Kidney (tissue), 14 donors: ENCODE measurements around the gene SORCS2. TPM values are rescaled to one million over a fixed set of nuclear protein-coding genes. Genes with fewer than 3 reads are reported as not detected.

Experiments
- DNase-seq, 5 donors: peaks; one replicate each; pipeline ENCODE4 v3.0.0-alpha.2; 2013 to 2020
- FAIRE-seq: peaks from 2 replicates; lab custom pipeline; 2012; peaks lifted over from hg19 to GRCh38; lab: Jason Lieb, UNC
- H3K27ac ChIP-seq, 2 donors: one replicate each; pipeline ENCODE4 v1.7.0; 2013; ENCODE audit warnings: low read depth in 2 of 2, low read length in 2 of 2, inconsistent platforms in 1 of 2
- H3K27me3 ChIP-seq: one replicate; pipeline ENCODE4 v1.7.1; 2013; ENCODE audit warnings: low read length, inconsistent platforms; ENCODE audit not compliant: control insufficient read depth, insufficient read depth
- H3K36me3 ChIP-seq, 3 donors: one replicate each; pipeline versions ENCODE4 v1.7.0 to v1.7.1; 2013; ENCODE audit warnings: low read length in 3 of 3, control low read depth in 1 of 3, inconsistent platforms in 1 of 3; ENCODE audit not compliant: insufficient read depth in 3 of 3, control insufficient read depth in 2 of 3
- H3K4me1 ChIP-seq, 3 donors: one replicate each; pipeline versions ENCODE4 v1.7.0 to v1.7.1; 2013; ENCODE audit warnings: low read length in 3 of 3, inconsistent platforms in 1 of 3, low read depth in 1 of 3; ENCODE audit not compliant: control insufficient read depth in 2 of 3, insufficient read depth in 2 of 3
- H3K4me3 ChIP-seq, 3 donors: one replicate each; pipeline versions ENCODE4 v1.7.0 to v1.8.1; 2013; ENCODE audit warnings: low read length in 3 of 3, control low read depth in 1 of 3, inconsistent platforms in 1 of 3
- H3K9ac ChIP-seq, 3 donors: one replicate each; pipeline versions ENCODE4 v1.7.0 to v1.7.1; 2013; ENCODE audit warnings: low read length in 3 of 3, control low read depth in 1 of 3, inconsistent platforms in 1 of 3
- H3K9me3 ChIP-seq, 3 donors: one replicate each; pipeline versions ENCODE4 v1.7.0 to v1.7.1; 2013; ENCODE audit warnings: low read length in 3 of 3, control low read depth in 1 of 3, inconsistent platforms in 1 of 3; ENCODE audit not compliant: control insufficient read depth in 2 of 3, insufficient read depth in 1 of 3
- intact Hi-C: fragments of 100-400 bp; cut with DNase I; formaldehyde crosslinking; loops from one replicate; pipeline ENCODE4 v1.11.1; 2022
- polyA plus RNA-seq: library from polyadenylated mRNA; stranded (reverse); fragments of 350-450 nt; fragmentation: Illumina TruSeq; extraction: RNeasy Lipid Tissue Mini Kit (QIAGEN cat#74804); gene quantifications from one replicate; pipeline ENCODE4 v1.2.3, GENCODE V29; 2014; ENCODE audit warnings: low read depth, low replicate concordance; ENCODE audit not compliant: insufficient read depth
- total RNA-seq: library from RNA; stranded (reverse); fragmentation: NEBNext Ultra II Directional; extraction: Animal tissue kit (Norgen Biotek cat#: 25700); gene quantifications from one replicate; pipeline ENCODE4 v1.2.1, GENCODE V29; 2021
- TF ChIP-seq, protein P1 (sequence below): IDR thresholded peaks from 3 replicates; pipeline ENCODE4 v1.5.1; 2012; ENCODE audit warnings: mild to moderate bottlenecking, moderate library complexity, borderline replicate concordance; ENCODE audit not compliant: insufficient read depth; ENCODE audit errors: extremely low read depth
- donor health status: control.
- donor health status: control.
- donor health status: control.
- donor health status: control.
- donor health status: control.
- donor health status: DM: yes; HTN: yes; CAD: no.
- donor health status: Normal renal cell carcinoma (clear cell type).

Gene SORCS2
- total and polyA plus RNA-seq, 2 donors from 2014 or later, result 6.1 to 9.1 TPM

DNA sequence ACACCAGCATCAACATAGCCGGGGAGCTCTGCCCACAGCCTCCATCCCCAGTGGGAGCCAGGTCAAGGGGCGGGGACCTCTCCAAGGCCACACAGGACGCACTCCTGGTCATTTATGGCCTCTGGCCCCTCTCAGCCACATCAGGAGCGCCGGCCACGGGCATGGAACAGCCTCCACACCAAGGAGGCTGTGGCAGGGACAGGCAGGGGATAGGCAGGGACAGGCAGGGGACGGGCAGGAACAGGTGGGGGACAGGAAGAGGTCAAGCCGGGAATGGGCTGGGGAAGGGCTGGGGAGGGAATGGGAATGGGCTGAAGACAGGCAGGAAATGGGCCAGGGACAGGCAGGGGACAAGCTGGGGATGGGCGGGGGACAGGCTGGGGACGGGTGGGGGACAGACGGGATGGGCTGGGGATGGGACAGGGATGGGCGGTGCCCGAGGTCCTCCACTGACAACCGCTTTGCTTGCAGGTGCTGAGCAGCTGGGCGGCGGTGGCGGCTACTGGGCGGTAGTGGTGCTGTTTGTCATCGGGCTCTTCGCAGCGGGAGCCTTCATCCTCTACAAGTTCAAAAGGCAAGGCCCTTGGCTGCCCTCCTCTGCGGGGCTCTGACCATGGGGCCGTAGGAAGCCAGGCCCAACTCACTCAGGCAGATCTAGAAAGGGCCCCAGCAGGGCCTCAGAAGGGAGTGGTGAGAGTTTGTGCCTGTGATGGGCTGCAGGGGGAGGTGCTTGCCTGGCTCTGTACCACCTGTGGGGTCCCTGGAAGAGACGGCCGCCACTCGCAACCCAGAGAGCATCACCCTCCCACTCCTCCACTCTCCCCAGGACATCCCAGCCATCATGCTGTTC lies 541.7 kb downstream of the SORCS2 start:
- H3K4me1 ChIP-seq, result no peaks in the 10 kb centered on the region
- H3K9ac ChIP-seq, result no peak overlapping the region
- DNase-seq (peak in 1 of 5 donors; percentile 65), FAIRE-seq (no peak)
- intact Hi-C loops, result no loop called here
- TF ChIP-seq, protein P1, sequence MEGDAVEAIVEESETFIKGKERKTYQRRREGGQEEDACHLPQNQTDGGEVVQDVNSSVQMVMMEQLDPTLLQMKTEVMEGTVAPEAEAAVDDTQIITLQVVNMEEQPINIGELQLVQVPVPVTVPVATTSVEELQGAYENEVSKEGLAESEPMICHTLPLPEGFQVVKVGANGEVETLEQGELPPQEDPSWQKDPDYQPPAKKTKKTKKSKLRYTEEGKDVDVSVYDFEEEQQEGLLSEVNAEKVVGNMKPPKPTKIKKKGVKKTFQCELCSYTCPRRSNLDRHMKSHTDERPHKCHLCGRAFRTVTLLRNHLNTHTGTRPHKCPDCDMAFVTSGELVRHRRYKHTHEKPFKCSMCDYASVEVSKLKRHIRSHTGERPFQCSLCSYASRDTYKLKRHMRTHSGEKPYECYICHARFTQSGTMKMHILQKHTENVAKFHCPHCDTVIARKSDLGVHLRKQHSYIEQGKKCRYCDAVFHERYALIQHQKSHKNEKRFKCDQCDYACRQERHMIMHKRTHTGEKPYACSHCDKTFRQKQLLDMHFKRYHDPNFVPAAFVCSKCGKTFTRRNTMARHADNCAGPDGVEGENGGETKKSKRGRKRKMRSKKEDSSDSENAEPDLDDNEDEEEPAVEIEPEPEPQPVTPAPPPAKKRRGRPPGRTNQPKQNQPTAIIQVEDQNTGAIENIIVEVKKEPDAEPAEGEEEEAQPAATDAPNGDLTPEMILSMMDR, result no peak
- no peak overlapping the region for H3K27ac ChIP-seq
- H3K4me3 ChIP-seq, result no peak overlapping the region
- no peaks in the 10 kb centered on the region for H3K36me3 ChIP-seq
- H3K9me3 ChIP-seq, result no peaks in the 10 kb centered on the region
- no peaks in the 10 kb centered on the region for H3K27me3 ChIP-seq

DNA sequence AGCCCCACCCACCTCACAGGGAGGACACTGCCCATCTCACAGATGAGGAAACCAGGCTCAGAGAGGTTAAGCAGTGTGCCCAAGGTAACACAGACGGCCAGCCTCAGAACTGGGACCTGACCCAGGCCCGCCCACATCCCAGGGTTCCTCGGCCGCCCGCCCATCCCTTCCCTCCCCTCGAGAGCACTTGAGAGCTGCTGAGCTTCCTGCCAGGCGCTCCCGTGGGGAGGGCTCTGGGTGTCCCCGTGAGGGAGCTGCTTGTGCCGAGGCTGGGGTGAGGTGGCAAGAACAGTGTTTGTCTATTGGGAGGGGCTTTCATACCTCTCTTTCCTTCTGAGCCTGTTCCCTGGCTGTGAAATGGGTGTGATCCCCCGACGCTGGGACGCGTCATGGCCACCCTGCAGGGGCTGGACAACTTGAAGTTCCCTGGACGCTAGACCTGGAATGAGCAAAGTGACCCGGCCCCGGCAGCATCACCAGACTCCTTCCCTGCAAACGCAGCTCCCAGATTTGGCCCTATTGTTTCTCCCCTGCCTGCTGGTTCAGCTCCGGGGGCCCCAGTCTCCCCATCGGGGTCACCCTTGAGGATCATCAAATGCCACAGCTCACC lies 542.4 kb downstream of the SORCS2 start:
- DNase-seq, result peak in 1 of 5 donors; percentile 52
- H3K4me1 ChIP-seq, result no peaks in the 10 kb centered on the region

DNA sequence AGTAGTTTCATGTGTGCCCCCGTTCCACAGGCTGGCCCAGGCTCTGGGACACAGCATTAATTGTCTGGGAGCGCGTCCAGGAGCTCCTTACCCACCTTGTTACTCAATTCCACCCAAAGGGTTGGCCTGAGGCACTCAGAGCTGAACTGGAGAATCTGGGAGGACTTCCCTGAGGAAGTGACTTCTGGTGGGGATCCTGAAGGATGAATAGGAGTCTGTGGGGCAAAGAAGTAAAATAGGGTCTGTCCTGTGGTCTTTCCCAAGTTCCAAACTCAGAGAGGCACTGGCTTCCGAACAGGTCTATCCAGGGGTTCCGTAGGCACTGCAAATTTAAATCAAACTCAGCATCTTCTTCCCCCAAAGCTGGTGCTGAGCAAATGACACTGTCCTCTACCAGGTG lies 543.1 kb downstream of the SORCS2 start:
- no peaks in the 10 kb centered on the region for H3K9me3 ChIP-seq

More for the DNA sequence above, 542.4 kb downstream of the SORCS2 start:
- intact Hi-C loops, result no loop called here
- Histone ChIP-seq H3K4me3 (no peak overlapping the region), H3K9me3 (no peaks in the 10 kb centered on the region), H3K9ac (no peak overlapping the region), H3K36me3 (no peaks in the 10 kb centered on the region), H3K27me3 (no peaks in the 10 kb centered on the region), H3K27ac (no peak overlapping the region)
- TF ChIP-seq, protein P1, result no peak
- FAIRE-seq, result no peak

More for the DNA sequence above, 543.1 kb downstream of the SORCS2 start:
- Histone ChIP-seq H3K4me3 (no peak overlapping the region), H3K27me3 (no peaks in the 10 kb centered on the region), H3K4me1 (no peaks in the 10 kb centered on the region), H3K36me3 (no peaks in the 10 kb centered on the region), H3K9ac (no peak overlapping the region), H3K27ac (no peak overlapping the region)
- no peak for FAIRE-seq
- TF ChIP-seq, protein P1, result no peak
- intact Hi-C loops, result no loop called here
- no peak for DNase-seq
